GM18498 (cell line): ENCODE results near the gene BCAS3.

Experiments
- ATAC-seq: cut with Tn5 transposase; IDR thresholded peaks from one replicate; pipeline ENCODE4 v1.9.1; 2021; ENCODE audit warnings: mild to moderate bottlenecking, moderate library complexity; ENCODE audit not compliant: unreplicated experiment

The BCAS3 gene

DNA sequence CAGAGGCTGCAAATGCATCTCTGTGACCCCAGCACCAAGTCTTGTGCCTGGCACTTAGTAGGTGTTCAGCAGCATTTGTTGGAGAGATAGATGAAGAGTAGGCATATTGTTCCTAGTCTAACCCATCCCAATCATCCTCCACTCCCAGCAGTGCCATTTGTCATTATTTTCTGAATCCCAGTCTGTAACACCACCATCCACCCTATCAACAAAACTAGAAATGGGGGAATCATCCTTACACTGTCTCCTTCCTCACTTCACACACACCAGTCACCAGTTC, 626.1 kb downstream of the BCAS3 start:
- no peak for ATAC-seq

DNA sequence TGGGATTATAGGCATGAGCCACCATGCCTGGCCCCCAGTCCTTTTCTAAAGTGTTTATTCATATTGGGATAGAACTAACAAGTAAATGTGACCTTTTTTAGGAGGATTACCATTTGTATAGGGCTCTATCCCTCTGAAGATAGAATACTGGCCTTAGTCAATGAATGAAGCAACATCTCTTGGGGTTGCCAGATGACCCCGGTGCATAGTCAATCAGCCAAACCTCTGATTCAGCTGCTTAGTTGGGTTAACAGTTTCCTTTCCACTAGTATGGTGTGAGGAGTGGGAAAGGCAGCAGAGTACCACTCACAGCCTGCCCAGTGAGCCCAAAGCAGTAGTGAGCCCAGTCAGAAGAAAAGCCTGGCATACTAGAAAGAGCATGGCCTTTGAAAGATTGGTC, 627.4 kb downstream of the BCAS3 start:
- no peak for ATAC-seq

- no peak for ATAC-seq
Measured at GRCh38 chr17:61306003-61306402, 628.4 kb downstream of the BCAS3 start.

DNA sequence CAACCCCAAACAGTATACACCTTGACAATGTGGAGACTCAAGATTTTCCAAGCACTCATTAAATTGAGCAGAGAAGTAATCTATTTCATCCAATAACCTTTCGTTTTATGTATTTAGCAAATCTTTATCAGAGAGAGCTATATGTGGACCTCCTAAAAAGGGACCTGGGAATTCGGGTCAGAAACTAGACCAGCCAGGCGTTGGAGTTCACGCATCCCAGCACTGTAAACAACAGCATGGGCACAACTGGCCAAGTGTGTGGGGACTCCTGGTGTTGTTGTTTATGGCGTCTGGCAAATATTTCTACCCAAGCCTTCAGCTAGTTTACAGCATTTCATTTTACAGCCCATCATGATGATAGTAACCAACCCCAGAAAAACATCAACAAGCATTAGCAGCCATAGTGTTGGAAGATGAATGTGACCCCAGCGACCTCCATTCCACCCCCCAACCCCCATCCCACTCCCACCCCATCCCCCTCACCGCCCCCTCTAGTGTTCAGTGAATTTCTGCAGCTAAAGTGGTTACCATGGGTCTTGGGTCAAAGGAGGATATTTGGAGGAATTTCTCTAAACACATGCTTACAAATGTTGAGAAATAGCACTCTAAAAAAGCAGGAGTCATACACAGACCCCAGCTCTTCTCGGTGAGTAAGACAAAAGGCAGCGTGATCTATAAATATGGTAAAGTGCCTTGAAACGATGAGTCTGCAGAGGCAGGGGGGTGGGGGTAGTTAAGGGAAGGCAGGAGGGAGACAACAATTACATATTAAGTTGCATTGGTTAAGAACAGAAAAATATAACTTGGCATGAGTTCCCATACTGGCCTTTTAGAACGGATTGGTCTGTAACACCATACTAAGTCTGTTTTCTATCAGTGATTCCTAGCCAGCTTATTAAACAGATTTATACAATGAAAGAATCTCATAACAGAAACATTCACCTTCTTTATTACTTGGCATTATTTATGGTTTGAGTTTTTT, 630.5 kb downstream of the BCAS3 start:
- ATAC-seq, result no peak

DNA sequence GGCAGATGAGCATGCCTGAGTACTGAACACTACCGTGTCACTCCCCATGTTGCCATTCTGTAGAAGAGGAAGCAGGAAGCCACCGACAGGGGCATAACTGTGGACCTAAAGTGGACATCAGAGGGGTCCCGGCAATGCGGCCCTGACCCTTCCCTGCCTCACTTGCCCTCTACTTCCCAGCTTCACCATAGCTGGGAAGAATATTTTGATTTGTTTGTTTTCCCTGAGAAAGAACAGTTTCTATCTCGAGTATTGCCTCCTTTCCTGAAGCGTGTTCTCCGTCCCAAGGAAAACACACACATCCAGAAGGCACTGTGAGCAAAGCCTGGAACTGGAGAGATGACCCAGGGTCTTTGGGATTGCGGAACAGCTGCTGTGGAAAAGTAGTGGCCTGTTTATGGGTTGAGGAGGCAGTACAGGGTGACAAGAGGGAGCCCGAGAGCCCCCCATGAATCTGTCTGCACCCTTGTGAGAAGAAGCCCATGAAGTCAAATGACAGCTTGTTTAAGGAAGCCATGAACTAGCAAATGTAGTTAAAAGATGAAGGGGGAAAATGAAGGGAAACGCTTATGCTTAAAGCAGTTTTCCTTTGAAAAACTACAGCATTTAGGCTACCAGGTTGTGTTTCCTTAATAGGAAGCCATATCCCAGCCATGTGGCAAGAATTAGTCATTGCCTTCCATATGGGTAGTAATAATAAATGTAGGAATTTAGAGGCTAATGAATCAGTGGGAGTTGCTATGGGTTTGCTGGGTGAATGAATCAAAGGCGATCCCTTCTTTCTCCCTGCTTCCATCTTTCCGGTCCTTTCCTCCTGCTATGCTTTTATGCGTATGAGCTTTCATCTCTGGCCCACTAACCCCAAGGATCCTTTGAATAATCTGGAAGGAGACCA, 632.0 kb downstream of the BCAS3 start:
- ATAC-seq, result no peak

GRCh38 chr17:61310590-61310989, 632.9 kb downstream of the BCAS3 start:
- no peak for ATAC-seq

DNA sequence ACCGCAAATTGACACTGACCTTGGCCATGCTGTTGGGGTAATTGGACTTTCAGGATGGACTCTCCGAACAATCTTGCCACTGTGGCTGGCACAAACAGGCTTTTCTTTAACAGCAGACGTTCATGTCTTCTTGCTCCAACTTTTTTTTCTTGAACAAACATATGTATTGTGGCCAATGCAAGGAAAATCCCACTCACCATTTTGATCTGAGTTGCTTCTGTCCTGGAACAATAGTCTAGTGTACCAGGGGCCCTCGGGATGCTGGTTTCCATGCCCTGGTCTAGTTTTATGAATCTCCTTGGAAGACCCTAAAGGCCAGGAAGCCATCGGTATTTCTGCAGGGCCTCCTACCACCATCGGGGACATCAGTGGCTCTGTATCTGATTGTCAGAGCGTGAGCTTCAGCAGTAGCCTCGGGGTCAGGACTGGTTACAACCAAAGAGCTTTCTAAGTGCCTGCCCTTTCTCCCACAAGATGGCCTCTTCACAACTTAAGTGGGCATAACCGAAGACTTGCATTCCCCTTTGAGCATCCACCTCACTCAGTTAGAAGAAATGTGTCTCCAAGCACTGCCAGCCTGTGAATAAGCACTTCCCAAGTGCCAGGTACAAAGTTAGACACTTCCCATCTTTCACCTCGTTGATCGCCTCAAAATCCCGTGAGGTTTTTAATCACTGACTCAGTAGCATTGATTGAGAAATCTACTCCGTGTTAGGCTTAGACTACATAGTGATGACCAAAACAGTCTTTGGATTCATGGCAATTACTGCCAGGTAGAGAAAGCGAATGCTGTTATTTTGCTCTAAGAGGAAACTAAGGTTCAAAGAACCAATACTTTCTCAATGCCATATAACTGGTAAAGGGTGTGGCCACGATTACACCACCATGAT, 635.0 kb downstream of the BCAS3 start:
- ATAC-seq, result no peak

- no peak for ATAC-seq
Measured at GRCh38 chr17:61313461-61314326, 636.0 kb downstream of the BCAS3 start.

DNA sequence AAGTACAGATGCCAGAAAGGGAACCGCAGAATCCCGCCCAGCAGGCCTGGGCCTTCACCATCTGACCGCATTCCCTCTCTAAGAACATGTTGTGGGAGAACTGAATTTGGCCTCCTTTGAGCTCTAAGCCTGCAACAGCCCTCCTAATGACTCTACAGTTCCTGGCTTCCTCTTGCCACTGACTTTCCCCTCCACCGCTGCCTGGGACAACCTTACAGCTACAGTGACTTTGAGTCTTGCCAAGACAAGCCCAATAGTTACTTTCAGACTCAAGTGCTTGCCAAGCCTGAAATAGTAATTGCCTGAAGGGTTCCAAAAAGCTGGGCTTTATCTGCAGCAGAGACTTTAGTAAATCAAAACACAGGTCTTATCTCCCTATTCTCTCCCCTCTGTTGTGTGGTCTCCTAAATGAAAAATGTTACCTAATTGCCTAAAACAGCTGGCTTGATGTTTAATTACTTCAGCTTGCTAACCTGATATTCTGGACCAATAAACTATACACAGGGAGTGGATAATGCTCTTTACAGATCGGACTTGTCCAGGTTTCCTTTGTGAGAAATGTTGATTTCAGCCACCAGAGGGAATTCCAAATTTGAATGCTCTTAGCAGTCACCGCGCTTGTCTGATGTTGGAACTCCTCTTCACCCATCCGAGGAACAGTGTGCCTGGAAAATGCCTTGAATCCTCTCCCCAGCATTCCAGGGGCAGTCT, 636.9 kb downstream of the BCAS3 start:
- no peak for ATAC-seq

DNA sequence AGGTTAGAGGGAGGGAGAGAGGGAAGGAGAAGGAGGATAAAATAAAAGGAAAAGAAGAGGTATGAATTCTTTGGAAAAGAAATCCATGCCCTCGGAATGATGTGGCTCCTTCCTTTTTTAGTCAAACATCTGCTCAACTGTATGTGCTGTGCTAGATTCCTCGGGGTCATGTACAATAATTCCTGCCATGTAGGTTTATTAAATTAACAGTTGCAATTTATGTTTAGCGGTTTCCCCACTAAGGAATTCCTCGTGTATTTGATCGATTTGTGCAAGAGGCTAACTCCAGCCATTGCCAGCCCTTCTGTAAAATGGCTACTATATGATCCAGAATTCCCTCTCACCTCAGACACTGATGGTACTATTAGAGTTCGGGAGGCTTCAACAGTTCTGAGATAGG, 639.0 kb downstream of the BCAS3 start:
- no peak for ATAC-seq

- ATAC-seq, result no peak
Measured at GRCh38 chr17:61317779-61318178, 640.1 kb downstream of the BCAS3 start.

DNA sequence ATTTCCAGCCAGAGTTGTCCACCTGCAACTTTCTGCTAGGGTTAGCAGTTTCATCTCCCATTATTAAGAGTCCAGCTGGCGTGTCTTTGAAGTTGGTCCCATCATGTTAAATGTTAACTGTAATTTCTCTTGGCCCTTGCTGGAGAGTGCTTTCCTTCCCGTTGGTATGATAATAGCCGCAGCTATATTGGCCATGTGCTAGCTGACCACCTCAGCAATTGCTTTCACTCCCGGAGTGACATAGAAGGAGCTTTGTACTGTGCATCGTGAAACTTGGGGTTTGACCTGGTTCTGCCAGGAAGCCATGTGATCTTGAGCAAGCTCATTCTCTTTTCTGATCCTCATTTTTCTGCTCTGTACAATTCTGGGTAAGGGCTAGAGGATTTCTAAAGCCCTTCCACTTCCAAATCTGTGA, 641.0 kb downstream of the BCAS3 start:
- no peak for ATAC-seq

DNA sequence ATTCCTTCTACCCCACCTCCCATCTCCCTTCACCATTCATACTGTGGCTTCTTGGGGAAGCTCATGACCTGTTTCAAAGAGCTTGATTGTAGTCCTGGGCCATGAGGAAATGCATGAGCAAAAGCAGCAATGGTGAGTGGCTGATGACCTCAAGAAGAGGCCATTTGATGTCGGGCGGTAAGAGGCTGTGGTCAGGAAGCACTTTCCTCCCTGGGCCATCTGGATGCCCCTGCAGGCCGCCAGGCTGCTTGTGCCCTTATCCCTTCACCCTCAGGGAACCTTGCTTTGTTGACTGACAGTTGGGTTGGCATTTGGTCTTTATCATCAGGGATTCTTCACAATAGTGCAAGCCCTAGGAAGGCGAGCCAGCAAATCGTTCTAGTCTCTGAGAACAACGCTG, 643.7 kb downstream of the BCAS3 start:
- ATAC-seq, result no peak

GRCh38 chr17:61322325-61323002, 644.8 kb downstream of the BCAS3 start:
- ATAC-seq, result no peak

DNA sequence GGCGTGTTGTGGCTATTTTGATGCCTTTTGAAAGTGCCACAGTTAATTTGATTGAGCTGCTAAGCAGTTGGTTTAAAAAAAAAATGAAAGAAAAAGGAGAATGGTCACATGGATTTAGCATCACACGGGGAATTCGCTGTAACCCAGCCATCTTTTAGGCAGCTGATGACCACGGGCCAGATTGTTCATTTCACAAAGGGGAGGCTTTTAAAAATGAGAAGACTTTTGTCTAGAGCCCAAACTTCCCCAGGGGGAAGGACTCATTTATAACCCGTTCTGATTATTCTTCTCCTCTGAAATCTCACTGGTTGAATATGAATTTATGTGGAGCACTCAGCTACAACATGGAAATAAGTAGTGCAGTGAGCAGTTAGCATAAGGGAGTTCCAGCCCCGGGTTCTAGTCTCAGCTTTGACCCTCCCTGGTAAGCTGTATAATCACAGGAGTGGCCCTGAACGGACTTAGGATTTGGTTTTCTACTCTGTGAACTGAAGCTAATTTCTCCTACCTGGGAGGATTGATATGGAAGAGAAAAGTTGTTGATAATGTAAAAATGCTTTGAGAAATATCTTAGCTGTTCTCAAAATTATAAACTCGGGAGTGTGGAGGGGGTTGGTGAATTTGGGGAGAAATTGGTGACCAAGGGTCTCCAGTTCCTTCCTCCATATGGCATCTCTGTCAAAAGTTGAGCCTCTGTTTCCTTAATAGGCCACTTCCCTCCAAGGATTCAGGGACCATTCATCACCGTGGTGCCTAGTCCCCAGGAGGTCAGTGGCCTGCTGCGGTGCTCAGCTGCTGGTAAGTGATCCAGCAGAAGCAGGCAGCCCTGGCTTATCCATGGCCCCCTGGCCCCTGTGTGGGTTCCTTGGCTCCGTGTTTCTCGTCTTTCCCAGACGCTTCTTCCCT, 645.6 kb downstream of the BCAS3 start:
- no peak for ATAC-seq

- no peak for ATAC-seq
Measured at GRCh38 chr17:61323909-61324868, 646.5 kb downstream of the BCAS3 start.

DNA sequence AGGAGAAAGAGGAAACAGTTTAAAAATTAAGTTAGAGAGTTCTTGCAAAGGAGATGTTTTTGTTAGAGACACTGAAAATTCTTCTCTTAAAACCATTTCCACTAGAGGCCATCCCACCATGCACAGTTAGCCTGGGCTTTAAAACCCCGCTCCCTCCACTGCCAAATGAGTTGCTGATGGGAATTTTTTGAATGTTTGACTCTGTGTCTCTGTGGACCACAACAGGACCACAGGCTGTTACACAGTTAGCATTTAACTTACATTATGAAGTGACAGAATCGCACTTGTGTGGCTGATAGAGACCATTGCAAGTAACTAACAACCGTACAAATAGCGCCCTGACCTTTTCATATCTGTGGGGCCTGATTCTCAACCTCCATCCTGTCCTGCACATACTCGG, 647.3 kb downstream of the BCAS3 start:
- ATAC-seq, result no peak
